GM20431 (cell line): ENCODE measurements around the gene COL9A3.

ENCODE experiments used
- in situ Hi-C: fragments of 300-500 bp; cut with MseI, MboI; formaldehyde crosslinking; loops from one replicate; pipeline ENCODE4 v1.15.0; 2020; ENCODE audit warnings: low sequenced_read_pairs; ENCODE audit not compliant: unreplicated experiment

COL9A3 gene

GRCh38 chr20:62795023-62795761 lies 21.7 kb upstream of the COL9A3 start:
- in situ Hi-C loops = no loop called here

GRCh38 chr20:62796699-62797491 lies 20.0 kb upstream of the COL9A3 start:
- in situ Hi-C loops = no loop called here

- in situ Hi-C loops = no loop called here
Observed at GRCh38 chr20:62797671-62798532, 18.9 kb upstream of the COL9A3 start.

GRCh38 chr20:62799036-62799435 lies 17.8 kb upstream of the COL9A3 start:
- in situ Hi-C loops = no loop called here

GRCh38 chr20:62799459-62799858 lies 17.4 kb upstream of the COL9A3 start:
- in situ Hi-C loops = no loop called here

- in situ Hi-C loops = no loop called here
Observed at GRCh38 chr20:62799873-62800272, 17.0 kb upstream of the COL9A3 start.

GRCh38 chr20:62800314-62801259 lies 16.3 kb upstream of the COL9A3 start:
- in situ Hi-C loops = no loop called here

GRCh38 chr20:62801284-62802010 lies 15.4 kb upstream of the COL9A3 start:
- in situ Hi-C loops = no loop called here

- in situ Hi-C loops = no loop called here
Observed at GRCh38 chr20:62802026-62802712, 14.7 kb upstream of the COL9A3 start.

- in situ Hi-C loops = no loop called here
Observed at GRCh38 chr20:62804021-62804626, 12.7 kb upstream of the COL9A3 start.

- in situ Hi-C loops = no loop called here
Observed at GRCh38 chr20:62804627-62805154, 12.2 kb upstream of the COL9A3 start, which contains the start of gene OGFR. TSS of gene OGFR (plus strand) at chr20:62804835. CDS start at chr20:62804860, 25 bp downstream.

- in situ Hi-C loops = no loop called here
Observed at GRCh38 chr20:62805155-62805710, 11.6 kb upstream of the COL9A3 start.

GRCh38 chr20:62805711-62806382 lies 11.0 kb upstream of the COL9A3 start:
- in situ Hi-C loops = no loop called here

- in situ Hi-C loops = no loop called here
Observed at GRCh38 chr20:62806383-62807050, 10.3 kb upstream of the COL9A3 start.

- in situ Hi-C loops = no loop called here
Observed at GRCh38 chr20:62807444-62808210, 9.2 kb upstream of the COL9A3 start.
